Sigmoid colon (tissue), 4 donors: ENCODE data around the gene ZDHHC12.

Source experiments
- EP300 ChIP-seq, 4 donors: sonication (generic); formaldehyde crosslinking; IDR thresholded peaks; one replicate each; pipeline ENCODE4 v1.6.1; 2017; ENCODE audit warnings: antibody characterized with exemption in 4 of 4
- POLR2A ChIP-seq, 2 donors: fragments of 450-650 bp; IDR thresholded peaks; one replicate each; pipeline ENCODE4 v1.6.1; 2016; ENCODE audit warnings: antibody characterized with exemption in 2 of 2, mild to moderate bottlenecking in 2 of 2, moderate library complexity in 2 of 2
- TF ChIP-seq, protein P1 (sequence below), 4 experiments: fragments of 450-650 bp in 3 of 4; fragments of 200-600 bp in 1 of 4; IDR thresholded peaks; one replicate each; pipeline ENCODE4 v1.5.1; 2016 to 2019; ENCODE audit warnings: antibody characterized with exemption in 4 of 4, mild to moderate bottlenecking in 3 of 4, moderate library complexity in 2 of 4

DNA sequence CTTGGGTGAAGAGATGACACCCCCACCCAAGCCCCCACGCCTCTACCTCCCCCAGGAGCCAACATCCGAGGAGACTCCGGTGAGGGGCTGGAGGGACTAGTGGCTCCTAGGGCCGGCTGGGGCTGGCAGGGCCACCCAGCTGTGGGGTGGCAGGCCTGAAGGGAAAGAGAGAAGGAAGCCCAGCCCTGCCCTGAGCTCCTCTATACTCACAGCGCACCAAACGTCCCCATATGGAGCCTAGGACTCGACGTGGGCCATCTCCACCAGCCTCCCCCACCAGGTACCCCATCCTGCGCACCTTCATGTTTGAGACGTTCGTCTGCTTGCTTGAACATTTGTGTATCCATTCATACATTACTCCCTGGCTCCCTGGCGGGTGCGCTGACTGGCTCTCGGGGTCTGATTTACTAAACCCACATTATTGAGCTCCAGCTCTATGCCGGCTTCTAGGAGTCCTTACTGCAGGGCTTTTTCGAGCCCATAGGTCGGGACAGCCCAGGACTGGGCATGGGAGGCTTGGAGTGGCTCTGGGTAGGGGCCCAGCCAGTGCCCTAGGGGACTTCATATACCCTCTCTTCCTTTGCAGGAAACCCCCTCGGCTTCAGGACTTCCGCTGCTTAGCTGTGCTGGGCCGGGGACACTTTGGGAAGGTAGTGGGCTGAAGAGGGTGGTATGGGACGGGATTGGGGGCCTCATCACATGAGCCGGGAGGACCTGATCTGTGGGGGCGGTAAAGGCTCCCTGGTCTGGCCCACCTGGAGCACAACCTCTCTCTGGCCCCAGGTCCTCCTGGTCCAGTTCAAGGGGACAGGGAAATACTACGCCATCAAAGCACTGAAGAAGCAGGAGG lies 9.1 kb downstream of the ZDHHC12 start:
- no peak for TF ChIP-seq POLR2A (IDR thresholded peaks at IDR 0.05)
- TF ChIP-seq, protein P1, sequence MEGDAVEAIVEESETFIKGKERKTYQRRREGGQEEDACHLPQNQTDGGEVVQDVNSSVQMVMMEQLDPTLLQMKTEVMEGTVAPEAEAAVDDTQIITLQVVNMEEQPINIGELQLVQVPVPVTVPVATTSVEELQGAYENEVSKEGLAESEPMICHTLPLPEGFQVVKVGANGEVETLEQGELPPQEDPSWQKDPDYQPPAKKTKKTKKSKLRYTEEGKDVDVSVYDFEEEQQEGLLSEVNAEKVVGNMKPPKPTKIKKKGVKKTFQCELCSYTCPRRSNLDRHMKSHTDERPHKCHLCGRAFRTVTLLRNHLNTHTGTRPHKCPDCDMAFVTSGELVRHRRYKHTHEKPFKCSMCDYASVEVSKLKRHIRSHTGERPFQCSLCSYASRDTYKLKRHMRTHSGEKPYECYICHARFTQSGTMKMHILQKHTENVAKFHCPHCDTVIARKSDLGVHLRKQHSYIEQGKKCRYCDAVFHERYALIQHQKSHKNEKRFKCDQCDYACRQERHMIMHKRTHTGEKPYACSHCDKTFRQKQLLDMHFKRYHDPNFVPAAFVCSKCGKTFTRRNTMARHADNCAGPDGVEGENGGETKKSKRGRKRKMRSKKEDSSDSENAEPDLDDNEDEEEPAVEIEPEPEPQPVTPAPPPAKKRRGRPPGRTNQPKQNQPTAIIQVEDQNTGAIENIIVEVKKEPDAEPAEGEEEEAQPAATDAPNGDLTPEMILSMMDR (IDR thresholded peaks at IDR 0.05) = no peak
- TF ChIP-seq EP300 (IDR thresholded peaks at IDR 0.05) = no peak
